H9 (cell line): Measurements from ENCODE around the gene SULF2. TPM values are rescaled to one million over a fixed set of nuclear protein-coding genes. Genes with fewer than 3 reads are reported as not detected.

Experiments used
- DNase-seq: peaks from one replicate; pipeline ENCODE4 v3.0.0-alpha.2; 2017
- H2AFZ ChIP-seq: one replicate; pipeline ENCODE4 v1.6.1; 2013; ENCODE audit warnings: mild to moderate bottlenecking, low read length, control low read depth, moderate library complexity
- H2AK5ac ChIP-seq: 2 replicates; pipeline ENCODE4 v1.6.1; 2013; ENCODE audit warnings: low read length, control low read depth, mixed read lengths; ENCODE audit not compliant: insufficient read length
- H2BK120ac ChIP-seq: one replicate; pipeline ENCODE4 v1.6.1; 2013; ENCODE audit warnings: low read depth, mild to moderate bottlenecking, low read length, control low read depth, inconsistent platforms; ENCODE audit not compliant: poor library complexity, severe bottlenecking
- H2BK12ac ChIP-seq: 2 replicates; pipeline ENCODE4 v1.6.1; 2013; ENCODE audit warnings: low read length, control low read depth, mixed read lengths, low read depth; ENCODE audit not compliant: insufficient read length
- H2BK15ac ChIP-seq: 2 replicates; pipeline ENCODE4 v1.6.1; 2013; ENCODE audit warnings: low read depth, low read length, control low read depth
- H2BK20ac ChIP-seq: one replicate; pipeline ENCODE4 v1.6.1; 2013; ENCODE audit warnings: low read depth, mild to moderate bottlenecking, low read length, control low read depth, inconsistent platforms; ENCODE audit not compliant: poor library complexity, severe bottlenecking
- H2BK5ac ChIP-seq: 2 replicates; pipeline ENCODE4 v1.6.1; 2013; ENCODE audit warnings: low read length, control low read depth, mixed read lengths; ENCODE audit not compliant: insufficient read length
- H3K14ac ChIP-seq: 2 replicates; pipeline ENCODE4 v1.6.1; 2013; ENCODE audit warnings: low read length, control low read depth; ENCODE audit not compliant: insufficient read depth
- H3K18ac ChIP-seq: 2 replicates; pipeline ENCODE4 v1.6.1; 2013; ENCODE audit warnings: low read depth, mild to moderate bottlenecking, mixed read lengths, low read length, control low read depth; ENCODE audit not compliant: insufficient read length
- H3K23ac ChIP-seq: 2 replicates; pipeline ENCODE4 v1.6.1; 2013; ENCODE audit warnings: low read length, control low read depth, mixed read lengths, low read depth; ENCODE audit not compliant: insufficient read length
- H3K23me2 ChIP-seq: 2 replicates; pipeline ENCODE4 v1.6.1; 2013; ENCODE audit warnings: low read depth, mild to moderate bottlenecking, mixed read lengths, low read length, control low read depth; ENCODE audit not compliant: insufficient read length, poor library complexity, severe bottlenecking
- H3K27ac ChIP-seq: 2 replicates; pipeline ENCODE4 v1.5.1; 2013; ENCODE audit warnings: low read length, control low read depth, mixed read lengths, low read depth; ENCODE audit not compliant: insufficient read length
- H3K27me3 ChIP-seq: 2 replicates; pipeline ENCODE4 v1.6.1; 2013; ENCODE audit warnings: low read length, control low read depth, inconsistent platforms; ENCODE audit not compliant: insufficient read depth
- H3K4ac ChIP-seq: 2 replicates; pipeline ENCODE4 v1.6.1; 2013; ENCODE audit warnings: low read depth, mild to moderate bottlenecking, control low read depth, inconsistent platforms, low read length, moderate library complexity
- H3K4me1 ChIP-seq: 2 replicates; pipeline ENCODE4 v1.6.1; 2013; ENCODE audit warnings: low read length, control low read depth, inconsistent platforms; ENCODE audit not compliant: insufficient read depth
- H3K4me2 ChIP-seq: 2 replicates; pipeline ENCODE4 v1.6.1; 2013; ENCODE audit warnings: low read length, control low read depth, mixed read lengths; ENCODE audit not compliant: insufficient read length, insufficient read depth
- H3K56ac ChIP-seq: 2 replicates; pipeline ENCODE4 v1.6.1; 2013; ENCODE audit warnings: low read depth, mild to moderate bottlenecking, mixed read lengths, low read length, control low read depth; ENCODE audit not compliant: insufficient read length
- H3K79me1 ChIP-seq: 2 replicates; pipeline ENCODE4 v1.6.1; 2013; ENCODE audit warnings: low read depth, mild to moderate bottlenecking, moderate library complexity, low read length, control low read depth, inconsistent platforms; ENCODE audit not compliant: insufficient read depth, poor library complexity, severe bottlenecking
- H3K79me2 ChIP-seq: 2 replicates; pipeline ENCODE4 v1.6.1; 2013; ENCODE audit warnings: low read length, control low read depth, inconsistent platforms; ENCODE audit not compliant: insufficient read depth
- H3K9ac ChIP-seq: 2 replicates; pipeline ENCODE4 v1.6.1; 2013; ENCODE audit warnings: low read length, control low read depth, mixed read lengths; ENCODE audit not compliant: insufficient read length; ENCODE audit errors: extremely low read depth
- H3K9me3 ChIP-seq: one replicate; pipeline ENCODE4 v1.6.1; 2013; ENCODE audit warnings: low read depth, low read length, inconsistent platforms; ENCODE audit not compliant: control insufficient read depth
- H3T11ph ChIP-seq: one replicate; pipeline ENCODE4 v1.6.1; 2013; ENCODE audit warnings: mild to moderate bottlenecking, low read length, control low read depth, inconsistent platforms
- H4K20me1 ChIP-seq: one replicate; pipeline ENCODE4 v1.6.1; 2013; ENCODE audit not compliant: control insufficient read depth, insufficient read length, insufficient read depth
- H4K5ac ChIP-seq: 2 replicates; pipeline ENCODE4 v1.6.1; 2013; ENCODE audit warnings: low read depth, mild to moderate bottlenecking, mixed read lengths, low read length, control low read depth; ENCODE audit not compliant: insufficient read length
- H4K8ac ChIP-seq: replicated peaks from 2 replicates; pipeline ENCODE4 v1.6.1; 2013; ENCODE audit warnings: low read length, control low read depth, mixed read lengths, low read depth; ENCODE audit not compliant: insufficient read length
- H4K91ac ChIP-seq: 2 replicates; pipeline ENCODE4 v1.6.1; 2013; ENCODE audit warnings: low read depth, mild to moderate bottlenecking, moderate library complexity, mixed read lengths, low read length, control low read depth; ENCODE audit not compliant: insufficient read length
- H3K27ac Mint-ChIP-seq, 3 experiments: 2 replicates in 2 of 3; 3 replicates in 1 of 3; pipeline ENCODE4 v1.8.0; 2020 to 2021; ENCODE audit warnings: mixed read lengths in 3 of 3, mild to moderate bottlenecking in 1 of 3, moderate library complexity in 1 of 3
- H3K27me3 Mint-ChIP-seq: 2 replicates; pipeline ENCODE4 v1.8.0; 2021; ENCODE audit warnings: low read depth, mild to moderate bottlenecking, moderate library complexity, mixed read lengths
- H3K36me3 Mint-ChIP-seq, 3 experiments: 2 replicates in 2 of 3; 3 replicates in 1 of 3; pipeline ENCODE4 v1.8.0; 2020 to 2021; ENCODE audit warnings: low read depth in 3 of 3, mixed read lengths in 3 of 3; ENCODE audit not compliant: insufficient read depth in 1 of 3
- H3K4me1 Mint-ChIP-seq, 2 experiments: 2 replicates each; pipeline ENCODE4 v1.8.0; 2020; ENCODE audit warnings: mixed read lengths in 2 of 2
- H3K4me3 Mint-ChIP-seq, 2 experiments: 2 replicates in 1 of 2; 3 replicates in 1 of 2; pipeline ENCODE4 v1.8.0; 2020 to 2021; ENCODE audit warnings: mild to moderate bottlenecking in 2 of 2, mixed read lengths in 2 of 2, moderate library complexity in 1 of 2
- H3K9me3 Mint-ChIP-seq, 2 experiments: 2 replicates in 1 of 2; 3 replicates in 1 of 2; pipeline ENCODE4 v1.8.0; 2020; ENCODE audit warnings: mild to moderate bottlenecking in 2 of 2, mixed read lengths in 2 of 2, moderate library complexity in 1 of 2
- WGBS: extraction: QIAGEN DNeasy Blood & Tissue Kit; methylation state at CpG from one replicate; pipeline ENCODE4 v1.1.7; 2013; ENCODE audit warnings: missing lambda C conversion rate, low lambda C conversion rate, mixed read lengths; ENCODE audit not compliant: insufficient read length; ENCODE audit errors: extremely low coverage; 5-methylcytosine and 5-hydroxymethylcytosine counted together
- total RNA-seq: library from RNA; stranded (reverse); gene quantifications from 2 replicates; pipeline ENCODE4 v1.2.1, GENCODE V29; 2021
- TF ChIP-seq, protein P1 (sequence below): fragments of 200-600 bp; sonication (generic); conservative IDR thresholded peaks from 3 replicates; pipeline ENCODE4 v1.8.0; 2021; ENCODE audit warnings: antibody characterized with exemption, mild to moderate bottlenecking

Gene SULF2
- total RNA-seq, 1 experiment from 2014 or later: 31.2 TPM

GRCh38 chr20:47666304-47666703, 119.0 kb downstream of the SULF2 start:
- DNase-seq: no peak
- Histone ChIP-seq H3K4me1 (no peaks in the 10 kb centered on the region), H3T11ph (no peak overlapping the region), H4K8ac (no peak overlapping the region), H4K91ac (no peak overlapping the region), H2BK120ac (no peak overlapping the region), H3K27ac (no peak overlapping the region), H2BK5ac (no peak overlapping the region), H4K20me1 (no peaks in the 10 kb centered on the region), H3K23ac (no peak overlapping the region), H3K18ac (no peak overlapping the region), H3K4ac (no peak overlapping the region), H3K14ac (no peak overlapping the region), H3K9me3 (no peaks in the 10 kb centered on the region), H2AFZ (no peak overlapping the region), H3K9ac (no peak overlapping the region), H2BK20ac (no peak overlapping the region), H2AK5ac (no peak overlapping the region), H3K27me3 (no peaks in the 10 kb centered on the region), H3K56ac (no peak overlapping the region), H2BK15ac (no peak overlapping the region), H3K4me2 (no peak overlapping the region), H3K79me1 (no peaks in the 10 kb centered on the region), H3K79me2 (no peaks in the 10 kb centered on the region), H2BK12ac (no peak overlapping the region), H3K23me2 (no peaks in the 10 kb centered on the region), H4K5ac (no peak overlapping the region)
- Mint-ChIP-seq H3K9me3 (peaks cover 0 to 2% of the 10 kb centered on the region in 2 experiments; a peak in 1 of 5 replicates), H3K4me3 (no peak overlapping the region), H3K27me3 (peaks cover 3% of the 10 kb centered on the region), H3K4me1 (peaks cover 14 to 23% of the 10 kb centered on the region in 2 experiments), H3K36me3 (peaks cover 0 to 7% (median under 1%) of the 10 kb centered on the region in 3 experiments; a peak in 2 of 7 replicates), H3K27ac (0 out of 7 replicates have a peak overlapping the region, but pooled peaks of 1 of the 3 experiments have one; percentile 23)
- TF ChIP-seq, protein P1, sequence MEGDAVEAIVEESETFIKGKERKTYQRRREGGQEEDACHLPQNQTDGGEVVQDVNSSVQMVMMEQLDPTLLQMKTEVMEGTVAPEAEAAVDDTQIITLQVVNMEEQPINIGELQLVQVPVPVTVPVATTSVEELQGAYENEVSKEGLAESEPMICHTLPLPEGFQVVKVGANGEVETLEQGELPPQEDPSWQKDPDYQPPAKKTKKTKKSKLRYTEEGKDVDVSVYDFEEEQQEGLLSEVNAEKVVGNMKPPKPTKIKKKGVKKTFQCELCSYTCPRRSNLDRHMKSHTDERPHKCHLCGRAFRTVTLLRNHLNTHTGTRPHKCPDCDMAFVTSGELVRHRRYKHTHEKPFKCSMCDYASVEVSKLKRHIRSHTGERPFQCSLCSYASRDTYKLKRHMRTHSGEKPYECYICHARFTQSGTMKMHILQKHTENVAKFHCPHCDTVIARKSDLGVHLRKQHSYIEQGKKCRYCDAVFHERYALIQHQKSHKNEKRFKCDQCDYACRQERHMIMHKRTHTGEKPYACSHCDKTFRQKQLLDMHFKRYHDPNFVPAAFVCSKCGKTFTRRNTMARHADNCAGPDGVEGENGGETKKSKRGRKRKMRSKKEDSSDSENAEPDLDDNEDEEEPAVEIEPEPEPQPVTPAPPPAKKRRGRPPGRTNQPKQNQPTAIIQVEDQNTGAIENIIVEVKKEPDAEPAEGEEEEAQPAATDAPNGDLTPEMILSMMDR: no peak
- WGBS: no CpG with 5 or more reads among the region's 19 CpGs
